GM12878 (cell line): ENCODE results near the gene CLCN2. TPM values are rescaled to one million over a fixed set of nuclear protein-coding genes. Genes with fewer than 3 reads are reported as not detected.

Source experiments
- ATAC-seq: fragments of 200-7000 bp; cut with Tn5 transposase; 3 replicates; pipeline ENCODE4 v1.9.1; 2020; ENCODE audit warnings: mild to moderate bottlenecking, moderate library complexity
- BruUV-seq: library from RNA; stranded (reverse); fragments of 400-500 nt; replicated peaks from 2 replicates; lab custom pipeline; 2021; lab: Mats Ljungman, UMichigan
- CTCF ChIA-PET: fragments of 300-600 bp; sonication (Branson Sonifier 250); formaldehyde crosslinking; extraction: SDS; loops from one replicate; lab custom pipeline; 2021; ENCODE audit warnings: inconsistent platforms; lab: Yijun Ruan, JAX
- POLR2A ChIA-PET: fragments of 350-600 bp; formaldehyde crosslinking; extraction: SDS; loops from one replicate; lab custom pipeline; 2021; ENCODE audit warnings: inconsistent platforms; lab: Charles Lee
- RAD21 ChIA-PET: fragments of 300-600 bp; sonication (Branson Sonifier 250); formaldehyde crosslinking; loops from one replicate; lab custom pipeline; 2023; ENCODE audit warnings: antibody characterized with exemption; ENCODE audit not compliant: unreplicated experiment; lab: Charles Lee
- SMC1A ChIA-PET: fragments of 300-600 bp; sonication (Branson Sonifier 250); formaldehyde crosslinking; loops from one replicate; lab custom pipeline; 2023; ENCODE audit not compliant: unreplicated experiment, uncharacterized antibody; lab: Charles Lee
- DNase-seq: peaks from one replicate; pipeline ENCODE4 v3.0.0-alpha.2; 2011; ENCODE audit warnings: low read depth, low spot score
- FAIRE-seq: peaks from 3 replicates; lab custom pipeline; 2011; peaks lifted over from hg19 to GRCh38; lab: Jason Lieb, UNC
- H2AFZ ChIP-seq: 2 replicates; pipeline ENCODE4 v1.6.0; 2011; ENCODE audit warnings: low read depth, low read length, control low read depth; ENCODE audit not compliant: control insufficient read depth
- H3K27ac ChIP-seq: 2 replicates; pipeline ENCODE4 v1.5.1; 2011; ENCODE audit warnings: control low read depth; ENCODE audit not compliant: control insufficient read depth, insufficient read depth
- H3K27me3 ChIP-seq, 2 experiments: replicated peaks in 1 of 2; 2 replicates each; pipeline versions ENCODE4 v1.6.0 to v1.6.1; 2011; ENCODE audit warnings: low read length in 1 of 2; ENCODE audit not compliant: control insufficient read depth in 2 of 2, insufficient read depth in 2 of 2
- H3K36me3 ChIP-seq, 2 experiments: 2 replicates each; pipeline ENCODE4 v1.5.1; 2011; ENCODE audit warnings: low read length in 1 of 2; ENCODE audit not compliant: control insufficient read depth in 2 of 2, insufficient read depth in 2 of 2
- H3K4me1 ChIP-seq: 2 replicates; pipeline ENCODE4 v1.6.1; 2011; ENCODE audit warnings: mild to moderate bottlenecking, low read length, moderate library complexity, mixed read lengths; ENCODE audit not compliant: control insufficient read depth, insufficient read depth
- H3K4me2 ChIP-seq: 2 replicates; pipeline ENCODE4 v1.6.0; 2011; ENCODE audit warnings: control low read depth; ENCODE audit not compliant: control insufficient read depth, insufficient read depth
- H3K4me3 ChIP-seq: fragments of 200-600 bp; sonication (generic); 2 replicates; pipeline ENCODE4 v1.5.1; 2016
- H3K79me2 ChIP-seq: 2 replicates; pipeline ENCODE4 v1.6.0; 2011; ENCODE audit warnings: low read length; ENCODE audit not compliant: control insufficient read depth, insufficient read depth
- H3K9ac ChIP-seq: 2 replicates; pipeline ENCODE4 v1.8.0; 2011; ENCODE audit warnings: low read length, control low read depth, mixed read lengths; ENCODE audit not compliant: control insufficient read depth, insufficient read depth
- H3K9me3 ChIP-seq: replicated peaks from 3 replicates; pipeline ENCODE4 v1.5.1; 2011; ENCODE audit warnings: mild to moderate bottlenecking, low read length; ENCODE audit not compliant: control insufficient read depth, insufficient read depth
- H4K20me1 ChIP-seq: 2 replicates; pipeline ENCODE4 v1.6.0; 2011; ENCODE audit not compliant: control insufficient read depth, insufficient read depth
- CHD1 ChIP-seq: IDR thresholded peaks from 2 replicates; pipeline ENCODE4 v1.6.1; 2012; ENCODE audit warnings: low read depth, low read length, improper control_type of control experiment
- FOXM1 ChIP-seq: IDR thresholded peaks from 2 replicates; pipeline ENCODE4 v1.6.1; 2012; ENCODE audit warnings: low read depth, mild to moderate bottlenecking, inconsistent platforms, low read length, moderate library complexity
- HCFC1 ChIP-seq: fragments of 150-350 bp; IDR thresholded peaks from 2 replicates; pipeline ENCODE4 v1.6.1; 2014; ENCODE audit warnings: low read length
- IRF3 ChIP-seq: fragments of 450-650 bp; IDR thresholded peaks from 2 replicates; pipeline ENCODE4 v1.6.1; 2014; ENCODE audit warnings: mild to moderate bottlenecking
- KDM1A ChIP-seq: fragments of 200-600 bp; sonication (generic); IDR thresholded peaks from 2 replicates; pipeline ENCODE4 v1.6.1; 2016; ENCODE audit warnings: borderline replicate concordance
- LARP7 ChIP-seq: fragments of 450-650 bp; IDR thresholded peaks from 2 replicates; pipeline ENCODE4 v1.6.1; 2017; ENCODE audit warnings: mild to moderate bottlenecking
- MTA3 ChIP-seq: IDR thresholded peaks from 2 replicates; pipeline ENCODE4 v1.6.1; 2012; ENCODE audit warnings: low read length, inconsistent platforms, borderline replicate concordance
- NRF1 ChIP-seq: conservative IDR thresholded peaks from 2 replicates; pipeline ENCODE4 v1.6.1; 2011; ENCODE audit warnings: mild to moderate bottlenecking, low read depth, low read length, improper control_type of control experiment
- PAX5 ChIP-seq: IDR thresholded peaks from 2 replicates; pipeline ENCODE4 v1.6.1; 2011; ENCODE audit warnings: low read depth, low read length, borderline replicate concordance
- POLR2AphosphoS5 ChIP-seq: IDR thresholded peaks from 2 replicates; pipeline ENCODE4 v1.6.1; 2011; ENCODE audit warnings: mild to moderate bottlenecking, low read length, inconsistent platforms
- SP1 ChIP-seq: IDR thresholded peaks from one replicate; pipeline ENCODE4 v1.6.1; 2011; ENCODE audit warnings: low read depth, low read length
- ZSCAN29 ChIP-seq: fragments of 450-650 bp; IDR thresholded peaks from 2 replicates; pipeline ENCODE4 v1.6.1; 2017; ENCODE audit warnings: mild to moderate bottlenecking, moderate library complexity
- WGBS: methylation state at CpG from one replicate; pipeline ENCODE4 v1.1.6; 2016; ENCODE audit warnings: low lambda C conversion rate; ENCODE audit not compliant: insufficient replicate concordance, insufficient coverage; ENCODE audit errors: missing lambda C conversion rate; 5-methylcytosine and 5-hydroxymethylcytosine counted together
- in situ Hi-C: fragments of 300-500 bp; cut with MboI; formaldehyde crosslinking; loops from 9 replicates; pipeline ENCODE4 v1.14.3; 2018; ENCODE audit warnings: mixed read lengths
- intact Hi-C: fragments of 100-400 bp; cut with micrococcal nuclease; formaldehyde crosslinking; loops from one replicate; pipeline ENCODE4 v1.14.2; 2022; ENCODE audit not compliant: unreplicated experiment
- polyA plus RNA-seq, 11 experiments: library from polyadenylated mRNA; depleted of rRNA in 4 of 11; unstranded in 6 of 11; stranded (reverse) in 5 of 11; fragments of >200 nt; fragmentation: Nextera tagmentation in 4 of 11; fragmentation: Illumina TruSeq in 1 of 11; extraction: Ambion mirVana in 4 of 11; extraction: Trizol in 1 of 11; gene quantifications; 1 replicate in 1 of 11; 2 replicates in 10 of 11; pipeline versions ENCODE4 v1.2.1 to v1.2.3, GENCODE V29; 2011 to 2016; ENCODE audit warnings: inconsistent platforms in 2 of 11, missing spikeins in 2 of 11, low read depth in 1 of 11
- total RNA-seq, 4 experiments: library from RNA; depleted of rRNA in 3 of 4; stranded (reverse); fragments of >200 nt in 3 of 4; fragmentation: Illumina TruSeq in 1 of 4; extraction: Trizol in 1 of 4; gene quantifications; 2 replicates each; pipeline versions ENCODE4 v1.2.1 to v1.2.3, GENCODE V29; 2013 to 2021
- TF ChIP-seq, protein P1 (sequence below): IDR thresholded peaks from 2 replicates; pipeline ENCODE4 v1.6.1; 2012; ENCODE audit warnings: low read depth, low read length, improper control_type of control experiment
- TF ChIP-seq, protein P2 (sequence below): fragments of 450-650 bp; IDR thresholded peaks from 2 replicates; pipeline ENCODE4 v1.6.1; 2018; ENCODE audit warnings: borderline replicate concordance, mild to moderate bottlenecking; ENCODE audit not compliant: partially characterized antibody

Gene CLCN2
- total and polyA plus RNA-seq, 10 of the 15 experiments (the other 5 are each of a cell fraction or from before 2014, with no cell fraction given), result 0.13 to 2.6 (median 0.85) TPM; not detected in 1

- Histone ChIP-seq H3K9ac (no peak overlapping the region), H3K4me2 (no peak overlapping the region)
- no peak for TF ChIP-seq IRF3
- no peak for TF ChIP-seq NRF1
- TF ChIP-seq, all 136 proteins: peak for 0
- H3K4me3 ChIP-seq, result no peak overlapping the region
- H3K36me3 ChIP-seq, result no peaks in the 10 kb centered on the region
- H3K9me3 ChIP-seq, result no peaks in the 10 kb centered on the region
- 74% methylated on average over 14 of the region's 15 CpGs for WGBS
- ChIA-PET CTCF (interaction anchor here (0.5 to 3.7 kb wide), 3 partner anchors 19 to 871 kb away, joined by 3 to 16 read pairs (median 3); no protein-coding TSS in a partner anchor), POLR2A (no interaction called here), SMC1A (no interaction called here), RAD21 (no interaction called here)
- H4K20me1 ChIP-seq, result no peaks in the 10 kb centered on the region
- H3K27ac ChIP-seq, result no peak overlapping the region
- no peaks in the 10 kb centered on the region for H3K27me3 ChIP-seq
- H2AFZ ChIP-seq, result no peak overlapping the region
- no peaks in the 10 kb centered on the region for H3K79me2 ChIP-seq
- FAIRE-seq, result no peak
- DNase-seq, result no peak
- intact Hi-C loops, result no loop called here
- in situ Hi-C loops, result no loop called here
- H3K4me1 ChIP-seq, result no peaks in the 10 kb centered on the region
- ATAC-seq, result no peak
- BruUV-seq, result no TSS peak
Measured at GRCh38 chr3:184352149-184352785, 9.1 kb downstream of the CLCN2 start.

DNA sequence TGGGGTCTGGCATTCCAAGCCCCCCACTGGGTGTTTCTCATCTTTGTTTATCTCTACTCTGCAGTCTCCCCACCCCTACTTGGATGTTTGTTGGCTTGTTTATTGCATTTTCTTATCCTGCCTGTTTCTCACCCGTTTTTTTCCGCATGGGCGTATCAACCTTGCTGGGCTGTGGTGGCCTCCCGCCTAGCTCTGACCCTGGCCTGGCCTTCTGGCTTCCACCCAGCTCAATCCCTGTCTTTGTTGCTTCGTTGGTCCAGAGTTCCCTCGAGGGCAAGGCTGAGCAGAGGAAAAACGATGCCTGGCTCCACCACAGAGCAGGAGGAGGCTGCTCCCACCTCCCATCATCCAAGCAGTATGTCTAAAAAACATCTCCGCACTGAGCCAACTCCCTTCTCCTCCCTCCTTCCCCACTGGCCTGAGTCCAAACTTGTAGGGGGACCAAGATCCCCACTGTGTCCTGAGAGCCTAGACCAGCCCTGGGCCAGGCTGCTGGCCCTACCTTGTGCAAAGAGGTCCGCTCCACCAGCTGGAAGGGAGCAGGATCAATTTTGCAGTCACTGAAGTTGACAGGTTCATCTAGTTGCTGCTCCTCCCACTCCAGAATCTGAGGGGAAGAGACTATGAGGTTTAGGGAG, 9.8 kb downstream of the CLCN2 start:
- no peak overlapping the region for H3K27ac ChIP-seq
- intact Hi-C loops (no loop called here), in situ Hi-C loops (no loop called here)
- FAIRE-seq (no peak), DNase-seq (no peak), ATAC-seq (no peak)
- no peaks in the 10 kb centered on the region for H4K20me1 ChIP-seq
- H3K4me1 ChIP-seq, result no peaks in the 10 kb centered on the region
- ChIA-PET RAD21 (no interaction called here), CTCF (interaction anchor here (0.6 to 3.7 kb wide), 2 partner anchors 19 to 165 kb away, joined by 3 to 16 read pairs; no protein-coding TSS in a partner anchor), POLR2A (no interaction called here), SMC1A (no interaction called here)
- no peaks in the 10 kb centered on the region for H3K9me3 ChIP-seq
- BruUV-seq, result no TSS peak
- H3K4me2 ChIP-seq, result no peak overlapping the region
- no peaks in the 10 kb centered on the region for H3K27me3 ChIP-seq
- no peaks in the 10 kb centered on the region for H3K36me3 ChIP-seq
- no peaks in the 10 kb centered on the region for H3K79me2 ChIP-seq
- 45% methylated on average over 9 of the region's 9 CpGs for WGBS
- H3K9ac ChIP-seq, result no peak overlapping the region
- no peak overlapping the region for H3K4me3 ChIP-seq
- no peak overlapping the region for H2AFZ ChIP-seq
- no peak for TF ChIP-seq CHD1
- TF ChIP-seq FOXM1, result no peak
- TF ChIP-seq PAX5, result no peak
- TF ChIP-seq MTA3, result no peak
- no peak for TF ChIP-seq KDM1A
- no peak for TF ChIP-seq POLR2AphosphoS5
- no peak for TF ChIP-seq LARP7
- no peak for TF ChIP-seq SP1
- TF ChIP-seq, protein P1, sequence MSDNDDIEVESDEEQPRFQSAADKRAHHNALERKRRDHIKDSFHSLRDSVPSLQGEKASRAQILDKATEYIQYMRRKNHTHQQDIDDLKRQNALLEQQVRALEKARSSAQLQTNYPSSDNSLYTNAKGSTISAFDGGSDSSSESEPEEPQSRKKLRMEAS, result no peak
- TF ChIP-seq ZSCAN29, result no peak
- TF ChIP-seq HCFC1, result no peak
- TF ChIP-seq, protein P2, sequence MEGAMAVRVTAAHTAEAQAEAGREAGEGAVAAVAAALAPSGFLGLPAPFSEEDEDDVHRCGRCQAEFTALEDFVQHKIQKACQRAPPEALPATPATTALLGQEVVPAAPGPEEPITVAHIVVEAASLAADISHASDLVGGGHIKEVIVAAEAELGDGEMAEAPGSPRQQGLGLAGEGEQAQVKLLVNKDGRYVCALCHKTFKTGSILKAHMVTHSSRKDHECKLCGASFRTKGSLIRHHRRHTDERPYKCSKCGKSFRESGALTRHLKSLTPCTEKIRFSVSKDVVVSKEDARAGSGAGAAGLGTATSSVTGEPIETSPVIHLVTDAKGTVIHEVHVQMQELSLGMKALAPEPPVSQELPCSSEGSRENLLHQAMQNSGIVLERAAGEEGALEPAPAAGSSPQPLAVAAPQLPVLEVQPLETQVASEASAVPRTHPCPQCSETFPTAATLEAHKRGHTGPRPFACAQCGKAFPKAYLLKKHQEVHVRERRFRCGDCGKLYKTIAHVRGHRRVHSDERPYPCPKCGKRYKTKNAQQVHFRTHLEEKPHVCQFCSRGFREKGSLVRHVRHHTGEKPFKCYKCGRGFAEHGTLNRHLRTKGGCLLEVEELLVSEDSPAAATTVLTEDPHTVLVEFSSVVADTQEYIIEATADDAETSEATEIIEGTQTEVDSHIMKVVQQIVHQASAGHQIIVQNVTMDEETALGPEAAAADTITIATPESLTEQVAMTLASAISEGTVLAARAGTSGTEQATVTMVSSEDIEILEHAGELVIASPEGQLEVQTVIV, result no peak
